Right atrium auricular region (tissue), 2 donors: ENCODE data around the gene FJX1. TPM values are rescaled to one million over a fixed set of nuclear protein-coding genes. Genes with fewer than 3 reads are reported as not detected.
"Not testable (repeated sequence)": the region's sequence is repeated elsewhere in the genome, so short reads cannot be mapped to it uniquely, and the experiment has no call there.

Source experiments
- DNase-seq: peaks from one replicate; pipeline ENCODE4 v3.0.0-alpha.2; 2019; ENCODE audit warnings: low spot score
- H3K27ac ChIP-seq, 2 donors: fragments of 200-600 bp; sonication (generic); 1 replicate in 1 of 2; 2 replicates in 1 of 2; pipeline ENCODE4 v1.5.1; 2016 to 2019
- H3K27me3 ChIP-seq, 2 donors: fragments of 200-600 bp; sonication (generic); one replicate each; pipeline versions ENCODE4 v1.5.1 to v1.6.0; 2017 to 2019
- H3K36me3 ChIP-seq: fragments of 200-600 bp; sonication (generic); one replicate; pipeline ENCODE4 v1.5.1; 2016
- H3K4me1 ChIP-seq, 2 donors: fragments of 200-600 bp; sonication (generic); one replicate each; pipeline versions ENCODE4 v1.5.1 to v1.6.0; 2017 to 2019
- H3K4me3 ChIP-seq, 2 donors: fragments of 200-600 bp; sonication (generic); 1 replicate in 1 of 2; 2 replicates in 1 of 2; pipeline ENCODE4 v1.5.1; 2017 to 2019; ENCODE audit warnings: mild to moderate bottlenecking in 1 of 2, moderate library complexity in 1 of 2
- H3K9me3 ChIP-seq, 2 donors: fragments of 200-600 bp; sonication (generic); one replicate each; pipeline ENCODE4 v1.5.1; 2019
- total RNA-seq, 2 donors: library from RNA; depleted of rRNA; stranded (reverse); fragments of >200 nt; gene quantifications; one replicate each; pipeline ENCODE4 v1.1.0, GENCODE V29; 2016
- TF ChIP-seq, protein P1 (sequence below), 2 donors: fragments of 200-600 bp; sonication (generic); IDR thresholded peaks; one replicate each; pipeline ENCODE4 v1.5.1; 2019; ENCODE audit warnings: antibody characterized with exemption in 2 of 2

Gene FJX1
- total RNA-seq, 2 donors from 2014 or later: 1.9 to 3.9 TPM

DNA sequence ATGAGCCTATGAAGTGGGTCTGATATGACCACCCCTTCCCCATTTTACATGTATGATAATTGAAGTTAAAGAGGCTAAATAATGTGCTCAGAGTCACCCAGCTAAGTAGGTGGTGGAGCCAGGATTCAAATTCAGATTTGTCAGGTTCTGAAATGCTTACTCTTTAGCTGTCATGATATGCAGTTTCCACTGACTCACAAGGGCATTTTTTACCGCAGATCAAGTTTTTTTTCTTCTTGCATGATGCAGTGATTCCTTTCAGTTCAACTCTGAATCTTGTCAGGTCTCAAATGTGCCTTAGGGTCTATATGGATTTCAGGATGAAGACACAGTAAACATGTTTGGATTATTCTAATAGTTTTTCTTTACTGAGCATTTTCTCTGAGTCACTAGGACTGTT lies 31.7 kb downstream of the FJX1 start:
- TF ChIP-seq, protein P1, sequence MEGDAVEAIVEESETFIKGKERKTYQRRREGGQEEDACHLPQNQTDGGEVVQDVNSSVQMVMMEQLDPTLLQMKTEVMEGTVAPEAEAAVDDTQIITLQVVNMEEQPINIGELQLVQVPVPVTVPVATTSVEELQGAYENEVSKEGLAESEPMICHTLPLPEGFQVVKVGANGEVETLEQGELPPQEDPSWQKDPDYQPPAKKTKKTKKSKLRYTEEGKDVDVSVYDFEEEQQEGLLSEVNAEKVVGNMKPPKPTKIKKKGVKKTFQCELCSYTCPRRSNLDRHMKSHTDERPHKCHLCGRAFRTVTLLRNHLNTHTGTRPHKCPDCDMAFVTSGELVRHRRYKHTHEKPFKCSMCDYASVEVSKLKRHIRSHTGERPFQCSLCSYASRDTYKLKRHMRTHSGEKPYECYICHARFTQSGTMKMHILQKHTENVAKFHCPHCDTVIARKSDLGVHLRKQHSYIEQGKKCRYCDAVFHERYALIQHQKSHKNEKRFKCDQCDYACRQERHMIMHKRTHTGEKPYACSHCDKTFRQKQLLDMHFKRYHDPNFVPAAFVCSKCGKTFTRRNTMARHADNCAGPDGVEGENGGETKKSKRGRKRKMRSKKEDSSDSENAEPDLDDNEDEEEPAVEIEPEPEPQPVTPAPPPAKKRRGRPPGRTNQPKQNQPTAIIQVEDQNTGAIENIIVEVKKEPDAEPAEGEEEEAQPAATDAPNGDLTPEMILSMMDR (IDR thresholded peaks at IDR 0.05): no peak
- no peak for DNase-seq
- Histone ChIP-seq H3K27ac (no peak overlapping the region), H3K9me3 (no peaks in the 10 kb centered on the region), H3K4me3 (no peak overlapping the region), H3K4me1 (no peaks in the 10 kb centered on the region), H3K27me3 (no peaks in the 10 kb centered on the region), H3K36me3 (no peaks in the 10 kb centered on the region)

DNA sequence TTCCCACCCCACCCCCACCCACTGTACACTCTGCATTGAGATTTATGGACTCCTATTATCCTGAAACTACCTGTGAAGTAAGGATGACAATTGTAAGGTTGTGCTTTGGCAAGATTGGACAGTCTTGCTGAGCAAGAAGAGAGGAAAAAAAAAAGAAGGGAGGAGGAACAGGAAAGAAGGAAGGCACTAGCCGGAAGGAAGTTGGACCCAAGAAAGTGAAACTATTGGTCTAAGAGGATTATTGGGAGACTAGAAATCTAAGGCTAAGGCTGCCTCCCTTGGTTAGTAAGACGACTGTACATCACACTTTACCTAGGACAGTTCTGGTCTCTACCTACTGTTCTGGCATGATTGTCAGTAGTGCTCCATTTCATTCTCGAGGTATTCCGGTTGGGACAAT lies 32.2 kb downstream of the FJX1 start:
- H3K4me1 ChIP-seq: no peaks in the 10 kb centered on the region
- DNase-seq: no peak

DNA sequence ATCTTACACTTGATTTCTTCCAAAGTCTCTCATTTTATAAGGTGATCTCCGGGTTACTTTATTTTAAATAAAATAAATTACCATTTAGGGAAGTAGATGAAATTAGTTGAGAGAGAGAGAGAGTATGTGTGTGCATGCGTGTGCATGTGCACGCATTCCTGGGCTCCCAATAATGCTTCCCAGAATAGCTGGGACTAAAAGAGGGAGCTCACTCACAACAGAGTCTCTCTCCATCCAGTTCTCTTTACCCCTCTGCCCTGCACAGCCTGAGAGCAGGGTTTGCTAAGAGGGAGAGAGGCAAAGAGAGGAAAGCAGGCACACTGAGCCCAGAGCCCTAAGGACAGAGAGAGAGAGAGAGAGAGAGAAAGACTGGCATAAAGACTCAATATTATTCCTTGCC lies 33.0 kb downstream of the FJX1 start:
- DNase-seq: no peak
- no peak overlapping the region for H3K27ac ChIP-seq
- TF ChIP-seq, protein P1 (IDR thresholded peaks at IDR 0.05): no peak
- H3K4me1 ChIP-seq: no peaks in the 10 kb centered on the region
- H3K27me3 ChIP-seq: no peaks in the 10 kb centered on the region
- no peaks in the 10 kb centered on the region for H3K36me3 ChIP-seq
- H3K9me3 ChIP-seq: no peaks in the 10 kb centered on the region
- H3K4me3 ChIP-seq: no peak overlapping the region

More for the DNA sequence above, 32.2 kb downstream of the FJX1 start:
- TF ChIP-seq, protein P1 (IDR thresholded peaks at IDR 0.05): no peak
- H3K9me3 ChIP-seq: no peaks in the 10 kb centered on the region
- H3K36me3 ChIP-seq: no peaks in the 10 kb centered on the region
- H3K27me3 ChIP-seq: no peaks in the 10 kb centered on the region
- H3K27ac ChIP-seq: no peak overlapping the region
- no peak overlapping the region for H3K4me3 ChIP-seq

DNA sequence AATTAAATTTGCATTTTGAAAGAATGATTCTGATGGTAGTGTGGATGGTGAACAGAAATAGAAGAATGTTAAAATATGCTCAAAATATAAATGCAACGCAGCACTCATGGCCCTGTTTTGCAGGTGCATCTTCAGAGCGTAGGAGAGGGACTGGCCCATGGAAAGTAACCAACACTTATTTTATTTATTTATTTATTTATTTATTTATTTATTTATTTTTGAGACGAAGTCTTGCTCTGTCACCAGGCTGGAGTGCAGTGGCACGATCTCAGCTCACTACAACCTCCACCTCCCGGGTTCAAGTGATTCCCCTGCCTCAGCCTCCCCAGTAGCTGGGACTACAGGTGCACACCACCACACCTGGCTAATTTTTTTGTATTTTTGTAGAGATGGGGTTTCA lies 34.5 kb downstream of the FJX1 start:
- DNase-seq, H3K4me1 ChIP-seq, H3K9me3 ChIP-seq, H3K27me3 ChIP-seq, H3K4me3 ChIP-seq, H3K36me3 ChIP-seq, H3K27ac ChIP-seq: not testable (repeated sequence)

DNA sequence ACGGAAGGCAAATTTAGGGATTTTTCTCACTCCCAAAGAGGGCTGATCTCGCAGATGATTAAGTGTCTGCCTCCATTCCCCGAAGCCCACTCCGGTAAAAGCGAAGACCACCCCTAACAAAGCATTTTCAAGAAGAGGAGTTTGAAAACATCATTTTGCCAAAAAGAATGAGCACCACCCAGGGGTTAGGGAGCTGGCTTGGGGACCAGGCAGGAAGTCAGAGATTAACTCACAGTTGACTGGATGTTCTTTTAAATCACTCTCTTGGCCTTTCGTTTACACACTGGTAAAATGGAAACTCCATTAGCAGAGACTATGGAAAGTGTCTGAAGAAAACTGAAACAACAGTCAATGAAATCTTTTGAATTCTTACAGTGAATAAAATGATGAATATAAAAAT lies 36.5 kb downstream of the FJX1 start:
- TF ChIP-seq, protein P1 (IDR thresholded peaks at IDR 0.05): no peak
- Histone ChIP-seq H3K9me3 (no peaks in the 10 kb centered on the region), H3K27me3 (no peaks in the 10 kb centered on the region), H3K4me1 (no peaks in the 10 kb centered on the region), H3K4me3 (no peak overlapping the region), H3K36me3 (no peaks in the 10 kb centered on the region), H3K27ac (no peak overlapping the region)
- DNase-seq: no peak

DNA sequence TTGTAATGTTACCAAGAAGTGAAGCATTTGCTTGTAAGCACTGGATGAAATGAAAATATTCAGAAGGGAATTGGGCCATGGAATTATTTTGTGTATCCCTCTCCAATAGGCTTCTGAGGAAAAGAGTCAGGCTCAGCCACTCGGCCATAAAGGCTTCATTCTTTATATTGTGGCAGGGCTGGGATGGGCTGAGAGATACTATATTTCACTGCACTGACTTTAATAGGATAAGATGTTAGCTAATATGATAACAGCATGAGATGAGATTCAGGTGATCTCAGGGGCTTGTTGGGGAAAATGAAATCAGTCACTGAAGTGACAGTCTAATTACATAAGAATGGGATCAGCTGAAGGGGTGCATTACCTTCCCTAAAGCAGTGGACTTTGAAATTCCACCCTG lies 37.0 kb downstream of the FJX1 start:
- Histone ChIP-seq H3K27me3 (no peaks in the 10 kb centered on the region), H3K36me3 (no peaks in the 10 kb centered on the region), H3K27ac (no peak overlapping the region), H3K9me3 (no peaks in the 10 kb centered on the region), H3K4me1 (no peaks in the 10 kb centered on the region), H3K4me3 (no peak overlapping the region)
- TF ChIP-seq, protein P1 (IDR thresholded peaks at IDR 0.05): no peak
- no peak for DNase-seq
